Skin of body (tissue), 2 donors: ENCODE data around the gene OR6F1. TPM values are rescaled to one million over a fixed set of nuclear protein-coding genes. Genes with fewer than 3 reads are reported as not detected.
"Not testable (repeated sequence)": the region's sequence is repeated elsewhere in the genome, so short reads cannot be mapped to it uniquely, and the experiment has no call there.

Experiments used
- DNase-seq: peaks from one replicate; lab custom pipeline; 2025; lab: John Stamatoyannopoulos, UW
- total RNA-seq: library from RNA; depleted of rRNA; stranded (reverse); fragments of >200 nt; gene quantifications from one replicate; pipeline ENCODE4 v1.2.3, GENCODE V29; 2014

The OR6F1 gene
- total RNA-seq, result not detected

DNA sequence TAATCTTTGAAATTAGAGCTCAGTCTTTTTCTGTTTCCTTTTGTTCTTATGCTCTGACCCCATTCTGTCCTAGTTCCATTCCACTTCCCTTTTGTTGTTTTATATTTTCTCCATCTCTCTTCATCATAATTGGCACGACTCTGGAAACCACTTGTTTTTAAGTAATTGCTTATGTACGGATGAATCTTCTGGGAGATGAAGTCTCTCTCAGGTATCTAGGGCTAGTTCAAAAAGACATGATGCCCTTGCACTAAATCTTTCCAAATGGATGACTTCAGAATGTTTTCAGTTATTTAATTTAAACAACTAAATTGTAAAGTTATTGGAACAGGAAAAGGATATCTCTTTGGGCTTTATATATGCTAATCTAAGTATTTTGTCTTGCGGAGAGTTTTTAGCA, at the start of gene OR6F1:
Gene OR6F1 (minus strand): TSS at position 101 of the 400 bp plus-strand sequence. CDS start 3,891 bp downstream, outside the sequence.
- DNase-seq, result no peak

- no peak for DNase-seq
Observed at GRCh38 chr1:247760456-247760855, 44.0 kb upstream of the OR6F1 start, which contains the start of gene OR1C1. Gene OR1C1 (minus strand): TSS chr1:247760556. CDS start chr1:247758406, 2,150 bp downstream.

DNA sequence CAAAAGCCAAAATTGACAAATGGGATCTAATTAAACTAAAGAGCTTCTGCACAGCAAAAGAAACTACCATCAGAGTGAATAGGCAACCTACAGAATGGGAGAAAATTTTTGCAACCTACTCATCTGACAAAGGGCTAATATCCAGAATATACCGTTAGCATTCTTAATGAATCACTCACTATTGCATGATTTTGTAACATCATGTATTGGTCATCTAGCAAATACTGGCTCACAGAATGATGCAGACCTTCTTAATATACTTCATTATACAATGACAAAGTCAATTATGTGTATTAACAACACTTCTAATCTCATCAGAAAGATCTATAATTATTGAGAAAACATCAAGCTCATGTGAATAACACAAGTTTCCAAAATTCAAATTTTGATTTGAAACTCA, 37.9 kb upstream of the OR6F1 start:
- DNase-seq, result not testable (repeated sequence)

DNA sequence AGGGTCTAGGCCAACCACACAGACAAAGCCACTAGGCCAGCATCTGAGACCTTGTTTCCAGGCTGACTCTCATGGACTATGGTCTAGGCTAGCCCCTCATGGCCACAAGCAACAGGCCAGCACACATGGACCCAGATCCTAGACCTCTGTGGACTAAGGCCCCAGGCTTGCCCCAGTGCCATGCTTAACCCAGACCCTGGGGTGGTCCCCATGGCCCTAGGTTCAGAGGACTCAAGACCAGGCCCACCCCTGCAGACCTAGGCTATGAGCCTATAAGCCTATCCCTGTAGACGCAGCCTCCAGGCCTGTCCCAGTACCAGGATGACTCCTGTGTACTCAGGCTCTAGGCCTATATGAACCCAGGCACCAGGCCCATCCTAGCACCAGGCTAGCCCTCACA, 33.4 kb upstream of the OR6F1 start:
- DNase-seq, result no peak

DNA sequence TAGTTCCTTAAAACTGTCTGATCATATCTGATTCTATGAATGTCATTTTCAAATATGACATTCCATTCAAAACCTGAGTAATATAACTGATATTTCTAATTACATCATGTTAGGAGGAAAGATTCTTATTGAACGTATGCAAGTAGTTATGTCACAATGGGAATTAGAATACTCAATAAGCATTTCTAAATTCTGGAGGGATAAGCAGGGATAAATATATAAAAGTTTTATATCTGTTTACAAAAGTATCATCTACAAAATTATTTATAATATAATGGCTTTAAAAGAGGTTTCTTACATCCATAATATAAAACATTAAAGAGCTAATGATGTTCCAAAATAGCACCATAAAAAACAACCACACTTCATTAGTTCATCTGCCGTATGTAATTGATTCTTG, 31.6 kb upstream of the OR6F1 start, which contains the start of gene OR14A2:
Gene OR14A2 (minus strand): TSS at position 101 of the 400 bp plus-strand sequence.
- no peak for DNase-seq

GRCh38 chr1:247747616-247748015, 31.2 kb upstream of the OR6F1 start:
- no peak for DNase-seq

DNA sequence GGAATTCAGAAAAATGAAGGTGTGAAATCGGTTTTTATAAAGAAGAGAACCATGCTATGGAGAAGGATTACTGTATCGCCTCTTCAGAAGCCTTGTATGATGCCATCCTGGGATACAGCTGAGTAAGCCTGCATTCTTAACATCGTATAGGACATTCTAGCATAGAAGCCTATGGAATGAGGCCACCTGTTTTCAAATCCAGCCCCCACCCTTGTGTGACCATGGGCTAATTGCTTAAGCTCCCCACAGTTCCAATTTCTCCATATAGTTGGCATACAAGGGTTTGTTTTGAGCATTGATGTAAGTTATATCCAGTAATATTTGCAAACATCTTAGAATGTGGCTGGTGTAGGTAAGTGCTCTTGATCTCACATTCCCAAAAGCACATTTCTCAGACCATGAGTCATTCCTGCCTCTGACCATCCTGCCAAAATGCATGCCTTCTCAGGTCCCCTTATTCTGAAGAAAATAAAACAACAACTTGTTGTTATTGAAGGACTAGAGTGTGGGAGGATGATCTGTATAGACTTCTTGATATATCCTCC, 30.0 kb upstream of the OR6F1 start:
- no peak for DNase-seq

GRCh38 chr1:247742215-247742760, 25.8 kb upstream of the OR6F1 start:
- not testable (repeated sequence) for DNase-seq

GRCh38 chr1:247741756-247742155, 25.3 kb upstream of the OR6F1 start:
- no peak for DNase-seq

DNA sequence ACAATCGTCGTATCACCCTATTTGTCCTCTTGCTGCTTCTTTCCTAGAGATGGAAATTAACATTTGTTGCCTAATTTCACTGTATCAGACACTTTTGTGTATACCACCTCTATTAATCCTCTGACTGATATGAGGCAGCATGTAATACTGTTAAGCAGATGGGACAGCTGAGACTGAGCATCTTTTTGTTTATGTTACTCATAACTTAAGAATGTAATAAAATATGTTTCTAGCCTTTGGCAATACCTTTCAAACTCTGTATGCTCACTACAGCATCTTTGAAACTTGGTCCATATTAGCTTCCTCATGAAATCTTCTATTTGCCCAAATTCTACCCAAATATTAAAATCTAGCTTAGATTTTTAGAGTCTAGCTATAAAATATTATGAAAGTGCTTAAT, 24.3 kb upstream of the OR6F1 start:
- no peak for DNase-seq

DNA sequence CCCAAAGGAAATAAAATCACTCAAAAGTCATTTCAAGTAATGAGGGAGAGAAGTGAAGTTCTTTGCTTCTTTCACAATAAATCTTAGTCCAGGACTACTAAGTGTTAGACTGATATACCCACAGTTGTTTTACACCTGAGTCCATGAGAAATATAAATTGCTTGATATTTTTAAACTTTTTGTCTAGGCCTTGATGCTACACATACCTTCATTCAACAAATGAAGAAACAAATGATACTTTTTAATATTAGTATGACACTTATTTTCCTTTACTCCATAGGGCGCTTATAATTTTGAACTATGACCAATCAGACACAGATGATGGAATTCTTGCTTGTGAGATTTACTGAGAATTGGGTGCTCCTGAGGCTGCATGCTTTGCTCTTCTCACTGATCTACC, 21.9 kb upstream of the OR6F1 start, which contains the start of gene OR14K1:
Gene OR14K1 (plus strand): TSS at position 301 of the 400 bp plus-strand sequence. CDS start 0 bp downstream, at position 301.
- no peak for DNase-seq

GRCh38 chr1:247721222-247721621, 4.8 kb upstream of the OR6F1 start:
- DNase-seq, result no peak

GRCh38 chr1:247713753-247714152, 2.7 kb downstream of the OR6F1 start:
- DNase-seq, result no peak

DNA sequence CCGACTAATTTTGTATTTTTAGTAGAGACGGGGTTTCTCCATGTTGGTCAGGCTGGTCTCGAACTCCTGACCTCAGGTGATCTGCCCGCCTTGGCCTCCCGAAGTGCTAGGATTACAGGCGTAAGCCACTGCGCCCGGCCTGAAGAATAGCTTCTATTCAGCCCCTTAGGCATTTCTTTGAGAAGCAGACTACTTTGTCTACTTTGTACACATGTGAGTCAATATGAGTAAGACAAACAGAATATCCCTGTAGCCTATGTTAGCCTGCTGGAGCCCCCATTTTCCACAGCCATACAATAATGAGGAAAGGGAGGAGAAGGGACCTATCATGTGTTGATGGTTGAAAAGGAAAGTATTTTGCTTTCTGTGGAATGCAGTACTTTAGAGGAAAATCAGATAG, 5.8 kb downstream of the OR6F1 start:
- DNase-seq, result not testable (repeated sequence)

DNA sequence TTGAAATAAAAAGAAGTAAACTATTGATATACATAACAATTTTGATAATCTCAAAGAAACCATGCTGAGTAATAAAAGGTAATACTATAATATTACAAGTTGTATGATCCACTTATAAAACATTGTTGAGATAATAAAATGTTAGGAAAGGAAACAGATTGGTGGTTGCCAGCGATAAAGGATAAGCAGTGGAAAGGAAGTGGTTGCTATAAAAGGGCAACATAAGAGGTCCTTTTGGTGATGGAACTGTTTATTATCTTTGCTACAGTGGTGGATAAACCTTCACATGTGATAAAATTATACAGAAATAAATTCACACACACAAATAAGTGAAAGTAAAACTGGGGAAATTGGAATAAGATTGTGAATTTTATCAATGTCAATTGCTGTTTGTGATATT, 15.1 kb downstream of the OR6F1 start:
- DNase-seq, result no peak

- no peak for DNase-seq
Observed at GRCh38 chr1:247681288-247681897, 35.1 kb downstream of the OR6F1 start.

GRCh38 chr1:247680171-247680570, 36.3 kb downstream of the OR6F1 start:
- DNase-seq, result no peak

- no peak for DNase-seq
Observed at GRCh38 chr1:247679639-247680038, 36.8 kb downstream of the OR6F1 start, which contains the start of gene OR13G1. Gene OR13G1 (minus strand): TSS chr1:247679739. CDS start chr1:247673041, 6,698 bp downstream.

DNA sequence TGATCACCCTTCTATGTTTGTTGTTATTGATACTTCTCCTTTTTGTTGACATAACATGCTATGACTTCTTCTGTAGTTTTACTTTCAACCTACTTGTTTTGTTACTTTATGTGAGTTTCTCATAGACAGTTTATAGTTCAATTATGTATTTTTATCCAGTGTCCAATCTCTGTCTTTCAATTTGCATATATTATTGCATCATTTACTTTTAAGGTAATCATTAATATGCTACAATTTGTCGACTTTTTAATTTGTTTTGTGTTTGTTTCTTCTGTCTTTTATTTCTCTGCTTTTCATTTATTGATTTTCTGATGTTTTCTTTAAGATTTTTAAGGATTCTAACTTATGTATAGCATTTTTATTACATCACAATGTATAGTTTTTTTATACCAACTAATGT, 47.2 kb downstream of the OR6F1 start:
- no peak for DNase-seq
